Esophagus muscularis mucosa (tissue), 4 donors: Measurements from ENCODE around the gene IGF1R. TPM values are rescaled to one million over a fixed set of nuclear protein-coding genes. Genes with fewer than 3 reads are reported as not detected.

Source experiments
- DNase-seq: peaks from one replicate; pipeline ENCODE4 v3.0.0-alpha.2; 2017; ENCODE audit errors: extremely low spot score
- H3K27ac ChIP-seq, 4 donors: fragments of 200-600 bp; sonication (generic); replicated peaks in 1 of 4; 1 replicate in 3 of 4; 2 replicates in 1 of 4; pipeline ENCODE4 v1.5.1; 2016 to 2019; ENCODE audit warnings: mild to moderate bottlenecking in 1 of 4
- H3K27me3 ChIP-seq, 4 donors: fragments of 200-600 bp; sonication (generic); one replicate each; pipeline versions ENCODE4 v1.5.1 to v1.6.0; 2016 to 2019
- H3K36me3 ChIP-seq, 4 donors: fragments of 200-600 bp; sonication (generic); one replicate each; pipeline ENCODE4 v1.5.1; 2016 to 2019
- H3K4me1 ChIP-seq, 4 donors: fragments of 200-600 bp; sonication (generic); one replicate each; pipeline ENCODE4 v1.5.1; 2016 to 2019
- H3K4me3 ChIP-seq, 4 donors: fragments of 200-600 bp; sonication (generic); 1 replicate in 2 of 4; 2 replicates in 2 of 4; pipeline ENCODE4 v1.5.1; 2016 to 2019; ENCODE audit warnings: mild to moderate bottlenecking in 4 of 4, moderate library complexity in 1 of 4
- H3K9me3 ChIP-seq, 4 donors: fragments of 200-600 bp; sonication (generic); 1 replicate in 3 of 4; 2 replicates in 1 of 4; pipeline ENCODE4 v1.5.1; 2016 to 2019
- EP300 ChIP-seq: sonication (generic); formaldehyde crosslinking; IDR thresholded peaks from one replicate; pipeline ENCODE4 v1.6.1; 2017; ENCODE audit warnings: antibody characterized with exemption
- POLR2A ChIP-seq: fragments of 450-650 bp; IDR thresholded peaks from one replicate; pipeline ENCODE4 v1.6.1; 2017; ENCODE audit warnings: antibody characterized with exemption, moderate library complexity, mild to moderate bottlenecking, low read depth
- POLR2AphosphoS5 ChIP-seq, 2 donors: sonication (generic); formaldehyde crosslinking; IDR thresholded peaks; one replicate each; pipeline ENCODE4 v1.6.1; 2017; ENCODE audit warnings: antibody characterized with exemption in 2 of 2
- WGBS: methylation state at CpG from one replicate; pipeline ENCODE4 v1.1.5; 2018; 5-methylcytosine and 5-hydroxymethylcytosine counted together
- intact Hi-C: fragments of 100-400 bp; cut with DNase I; formaldehyde crosslinking; loops from one replicate; pipeline ENCODE4 v1.15.1; 2023
- total RNA-seq, 4 donors: library from RNA; depleted of rRNA; stranded (reverse); fragments of >200 nt; gene quantifications; one replicate each; pipeline versions ENCODE4 v1.1.0 to v1.2.1, GENCODE V29; 2016
- TF ChIP-seq, protein P1 (sequence below), 3 experiments: fragments of 200-600 bp in 2 of 3; fragments of 450-650 bp in 1 of 3; sonication (generic) in 2 of 3; IDR thresholded peaks; one replicate each; pipeline ENCODE4 v1.5.1; 2017 to 2019; ENCODE audit warnings: antibody characterized with exemption in 3 of 3, mild to moderate bottlenecking in 2 of 3, moderate library complexity in 1 of 3

IGF1R gene
- total RNA-seq, 4 donors from 2014 or later, result 33.6 to 95.3 (median 49.7) TPM

DNA sequence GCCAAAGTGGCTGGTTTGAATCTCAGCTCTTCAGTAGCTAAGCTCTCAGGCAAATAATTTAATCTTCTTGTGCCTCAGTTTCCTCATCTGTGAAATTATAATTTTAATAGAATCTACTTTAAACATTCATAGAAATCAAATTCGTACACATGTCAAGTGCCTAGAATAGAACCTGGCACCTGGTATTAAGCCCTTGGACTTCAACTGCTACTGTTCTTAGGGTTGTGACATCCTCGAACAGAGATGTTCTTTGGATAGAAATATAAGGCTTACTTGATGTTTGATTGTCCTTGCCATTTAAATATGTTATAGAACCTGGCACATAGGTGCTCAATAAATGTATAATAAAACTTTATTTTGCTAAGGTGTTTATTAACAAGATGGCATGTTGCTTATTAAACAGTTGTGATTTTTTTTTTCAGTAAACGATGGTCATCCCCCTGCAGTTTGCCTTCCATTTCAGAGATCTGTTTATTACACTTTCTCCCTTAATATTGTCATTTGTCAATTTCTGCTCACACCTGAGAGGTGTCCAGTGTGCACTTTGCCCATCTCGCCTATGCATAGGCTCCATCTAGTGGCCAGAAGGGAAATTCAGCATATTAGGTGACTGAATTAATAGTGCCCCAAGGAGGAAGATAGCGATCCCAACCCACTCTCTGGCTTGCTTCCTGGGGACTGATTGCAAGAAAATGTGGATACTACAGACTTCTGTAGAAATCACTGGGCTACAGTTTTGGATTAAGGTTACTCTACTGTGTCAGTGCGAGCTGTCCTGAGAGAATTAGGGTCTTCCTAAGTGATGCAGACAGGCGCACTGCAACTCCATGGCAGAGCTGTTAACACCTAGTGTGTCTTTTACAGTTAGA is 10.7 kb downstream of the IGF1R start:
- no peaks in the 10 kb centered on the region for H3K27me3 ChIP-seq
- intact Hi-C loops, result loop anchor here (10.0 kb wide), 1 partner anchor 116 kb away; no protein-coding TSS in a partner anchor
- no peaks in the 10 kb centered on the region for H3K9me3 ChIP-seq
- DNase-seq, result no peak
- no peaks in the 10 kb centered on the region for H3K36me3 ChIP-seq
- H3K27ac ChIP-seq, result no peak overlapping the region
- H3K4me1 ChIP-seq, result peaks cover 31 to 79% (median 58%) of the 10 kb centered on the region in 4 donors
- H3K4me3 ChIP-seq, result no peak overlapping the region
- TF ChIP-seq, protein P1, sequence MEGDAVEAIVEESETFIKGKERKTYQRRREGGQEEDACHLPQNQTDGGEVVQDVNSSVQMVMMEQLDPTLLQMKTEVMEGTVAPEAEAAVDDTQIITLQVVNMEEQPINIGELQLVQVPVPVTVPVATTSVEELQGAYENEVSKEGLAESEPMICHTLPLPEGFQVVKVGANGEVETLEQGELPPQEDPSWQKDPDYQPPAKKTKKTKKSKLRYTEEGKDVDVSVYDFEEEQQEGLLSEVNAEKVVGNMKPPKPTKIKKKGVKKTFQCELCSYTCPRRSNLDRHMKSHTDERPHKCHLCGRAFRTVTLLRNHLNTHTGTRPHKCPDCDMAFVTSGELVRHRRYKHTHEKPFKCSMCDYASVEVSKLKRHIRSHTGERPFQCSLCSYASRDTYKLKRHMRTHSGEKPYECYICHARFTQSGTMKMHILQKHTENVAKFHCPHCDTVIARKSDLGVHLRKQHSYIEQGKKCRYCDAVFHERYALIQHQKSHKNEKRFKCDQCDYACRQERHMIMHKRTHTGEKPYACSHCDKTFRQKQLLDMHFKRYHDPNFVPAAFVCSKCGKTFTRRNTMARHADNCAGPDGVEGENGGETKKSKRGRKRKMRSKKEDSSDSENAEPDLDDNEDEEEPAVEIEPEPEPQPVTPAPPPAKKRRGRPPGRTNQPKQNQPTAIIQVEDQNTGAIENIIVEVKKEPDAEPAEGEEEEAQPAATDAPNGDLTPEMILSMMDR (IDR thresholded peaks at IDR 0.05), result peak; percentile 73 to 89 (median 74)
- no peak for TF ChIP-seq POLR2AphosphoS5 (IDR thresholded peaks at IDR 0.05)
- WGBS, result 48% methylated on average over 7 of the region's 7 CpGs

DNA sequence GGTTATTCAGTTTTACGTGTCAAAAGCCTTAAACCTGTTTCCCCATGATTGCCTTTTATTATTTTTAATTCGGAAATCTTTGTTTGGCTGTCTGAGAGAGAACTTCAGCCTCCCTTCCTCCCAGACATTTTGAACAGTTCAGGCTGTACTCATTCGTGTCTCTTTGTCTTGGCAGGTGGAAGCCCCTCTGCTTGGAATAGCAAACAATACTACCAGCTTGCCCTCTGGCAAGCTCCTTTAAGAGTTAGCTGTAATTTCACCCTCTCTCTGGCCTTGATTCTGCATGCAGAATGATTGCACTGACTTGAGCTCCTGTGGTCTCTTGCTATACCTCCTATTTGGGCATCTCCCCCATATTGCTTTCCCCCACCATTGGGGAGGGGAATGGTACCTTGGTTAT is 11.7 kb downstream of the IGF1R start:
- intact Hi-C loops, result no loop called here

DNA sequence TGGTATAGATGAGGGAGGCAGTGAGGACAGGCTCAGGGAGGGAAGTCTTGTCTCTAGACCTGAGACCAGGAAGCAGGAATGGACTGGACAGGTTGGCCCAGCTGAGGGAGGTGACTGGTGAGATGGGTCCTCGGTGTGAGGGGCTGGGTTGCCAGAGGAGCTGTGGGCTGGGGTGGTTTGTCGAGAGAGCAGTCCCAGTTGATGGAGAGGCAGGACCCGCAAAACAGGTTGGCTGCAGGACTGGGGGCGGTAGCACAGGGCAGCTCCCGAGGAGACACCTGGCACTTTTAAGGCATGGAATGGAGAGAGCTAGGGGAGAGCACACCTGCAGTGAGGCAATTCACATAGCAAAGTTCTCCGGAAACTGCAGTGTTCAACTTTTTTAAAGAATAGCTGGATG is 14.7 kb downstream of the IGF1R start:
- 92% methylated on average over 4 of the region's 6 CpGs for WGBS
- intact Hi-C loops, result no loop called here
- Histone ChIP-seq H3K27me3 (no peaks in the 10 kb centered on the region), H3K4me3 (no peak overlapping the region), H3K27ac (no peak overlapping the region), H3K4me1 (peaks cover 40 to 94% (median 70%) of the 10 kb centered on the region in 4 donors), H3K9me3 (no peaks in the 10 kb centered on the region), H3K36me3 (no peaks in the 10 kb centered on the region)
- no peak for DNase-seq
- TF ChIP-seq, protein P1 (IDR thresholded peaks at IDR 0.05), result no peak
- no peak for TF ChIP-seq EP300
- TF ChIP-seq POLR2A, result no peak
- TF ChIP-seq POLR2AphosphoS5 (IDR thresholded peaks at IDR 0.05), result no peak

More for the DNA sequence above, 11.7 kb downstream of the IGF1R start:
- Histone ChIP-seq H3K9me3 (no peaks in the 10 kb centered on the region), H3K27me3 (no peaks in the 10 kb centered on the region), H3K27ac (no peak overlapping the region), H3K36me3 (no peaks in the 10 kb centered on the region), H3K4me3 (no peak overlapping the region), H3K4me1 (peaks cover 28 to 81% (median 51%) of the 10 kb centered on the region in 4 donors)
- WGBS, result 64% methylated on average over 3 of the region's 3 CpGs
- TF ChIP-seq, protein P1 (IDR thresholded peaks at IDR 0.05), result no peak
- TF ChIP-seq POLR2A (no peak), EP300 (no peak), POLR2AphosphoS5 (IDR thresholded peaks at IDR 0.05) (no peak)
- DNase-seq, result no peak

GRCh38 chr15:98663606-98664005 is 15.3 kb downstream of the IGF1R start:
- H3K27me3 ChIP-seq, result no peaks in the 10 kb centered on the region
- 72% methylated on average over 8 of the region's 8 CpGs for WGBS
- H3K9me3 ChIP-seq, result no peaks in the 10 kb centered on the region
- no peak for TF ChIP-seq POLR2A
- no peak for TF ChIP-seq EP300
- TF ChIP-seq, protein P1 (IDR thresholded peaks at IDR 0.05), result no peak
- no peak for TF ChIP-seq POLR2AphosphoS5 (IDR thresholded peaks at IDR 0.05)
- H3K4me3 ChIP-seq, result no peak overlapping the region
- no peak for DNase-seq
- no peaks in the 10 kb centered on the region for H3K36me3 ChIP-seq
- intact Hi-C loops, result no loop called here
- no peak overlapping the region for H3K27ac ChIP-seq
- peaks cover 43 to 95% (median 73%) of the 10 kb centered on the region in 4 donors for H3K4me1 ChIP-seq
